Epithelial cell of proximal tubule (primary cell): ENCODE measurements around the gene FLT1. TPM values are rescaled to one million over a fixed set of nuclear protein-coding genes. Genes with fewer than 3 reads are reported as not detected.

Experiments
- DNase-seq: peaks from one replicate; pipeline ENCODE4 v3.0.0-alpha.2; 2011; ENCODE audit warnings: low read depth
- H3K4me3 ChIP-seq: 2 replicates; pipeline ENCODE4 v1.5.1; 2011; ENCODE audit warnings: low read depth, mild to moderate bottlenecking, low read length
- CTCF ChIP-seq: conservative IDR thresholded peaks from 2 replicates; pipeline ENCODE4 v1.5.1; 2012; ENCODE audit warnings: low read depth, mild to moderate bottlenecking, low read length
- total RNA-seq: library from RNA; depleted of rRNA; stranded (reverse); fragments of >200 nt; gene quantifications from 2 replicates; pipeline ENCODE4 v1.2.3, GENCODE V29; 2015

FLT1 gene
- total RNA-seq, 1 donor from 2014 or later, result 0.17 TPM

GRCh38 chr13:28447206-28447605, 47.7 kb downstream of the FLT1 start:
- no peak for TF ChIP-seq CTCF
- DNase-seq, result no peak
- no peak overlapping the region for H3K4me3 ChIP-seq

GRCh38 chr13:28442839-28443238, 52.1 kb downstream of the FLT1 start:
- no peak for DNase-seq
- H3K4me3 ChIP-seq, result no peak overlapping the region
- no peak for TF ChIP-seq CTCF

- no peak for TF ChIP-seq CTCF
- H3K4me3 ChIP-seq, result no peak overlapping the region
- DNase-seq, result no peak
These were observed 53.4 kb downstream of the FLT1 start for GRCh38 chr13:28441529-28441928.

- DNase-seq, result no peak
These were observed 54.0 kb downstream of the FLT1 start for GRCh38 chr13:28440774-28441504.

GRCh38 chr13:28438598-28439334, 56.2 kb downstream of the FLT1 start:
- DNase-seq, result no peak
- H3K4me3 ChIP-seq, result no peak overlapping the region
- no peak for TF ChIP-seq CTCF

More at GRCh38 chr13:28440774-28441504, 54.0 kb downstream of the FLT1 start:
- H3K4me3 ChIP-seq, result no peak overlapping the region
- no peak for TF ChIP-seq CTCF

GRCh38 chr13:28438067-28438466, 56.9 kb downstream of the FLT1 start:
- TF ChIP-seq CTCF, result no peak
- H3K4me3 ChIP-seq, result no peak overlapping the region
- DNase-seq, result no peak

GRCh38 chr13:28435917-28436316, 59.0 kb downstream of the FLT1 start:
- H3K4me3 ChIP-seq, result no peak overlapping the region
- no peak for TF ChIP-seq CTCF
- no peak for DNase-seq
